SK-N-MC (cell line): Measurements from ENCODE around the gene ZNF639.
"Not testable (repeated sequence)": the region's sequence is repeated elsewhere in the genome, so short reads cannot be mapped to it uniquely, and the experiment has no call there.

Experiments
- DNase-seq: peaks from one replicate; pipeline ENCODE4 v3.0.0-alpha.2; 2011; ENCODE audit warnings: low read depth, low spot score
- H3K27ac ChIP-seq: fragments of 200-600 bp; sonication (generic); 2 replicates; pipeline ENCODE4 v1.5.1; 2016; ENCODE audit warnings: mixed run types
- H3K36me3 ChIP-seq: fragments of 200-600 bp; sonication (generic); 2 replicates; pipeline ENCODE4 v1.6.1; 2017; ENCODE audit warnings: antibody characterized with exemption, low read length, mixed read lengths; ENCODE audit not compliant: insufficient read depth
- H3K4me3 ChIP-seq: fragments of 200-600 bp; sonication (generic); 2 replicates; pipeline ENCODE4 v1.5.1; 2016
- H3K9ac ChIP-seq: fragments of 200-600 bp; sonication (generic); 2 replicates; pipeline ENCODE4 v1.8.0; 2017; ENCODE audit warnings: mixed run types, mixed read lengths; ENCODE audit not compliant: insufficient read length
- H3K9me3 ChIP-seq: fragments of 200-600 bp; sonication (generic); 2 replicates; pipeline ENCODE4 v1.6.1; 2017; ENCODE audit warnings: low read depth, mild to moderate bottlenecking, antibody characterized with exemption, low read length, moderate library complexity, mixed read lengths
- EZH2 ChIP-seq: fragments of 200-600 bp; sonication (generic); IDR thresholded peaks from one replicate; pipeline ENCODE4 v1.6.1; 2017; ENCODE audit warnings: antibody characterized with exemption
- FOXP2 ChIP-seq: optimal IDR thresholded peaks from 2 replicates; pipeline ENCODE3; 2011; ENCODE audit warnings: mild to moderate bottlenecking, moderate library complexity; ENCODE audit not compliant: insufficient read depth; ENCODE audit errors: extremely low read length, control extremely low read depth
- POLR2AphosphoS5 ChIP-seq: IDR thresholded peaks from 2 replicates; pipeline ENCODE4 v1.6.1; 2012; ENCODE audit warnings: mild to moderate bottlenecking, low read depth, low read length, borderline replicate concordance

Gene ZNF639

DNA sequence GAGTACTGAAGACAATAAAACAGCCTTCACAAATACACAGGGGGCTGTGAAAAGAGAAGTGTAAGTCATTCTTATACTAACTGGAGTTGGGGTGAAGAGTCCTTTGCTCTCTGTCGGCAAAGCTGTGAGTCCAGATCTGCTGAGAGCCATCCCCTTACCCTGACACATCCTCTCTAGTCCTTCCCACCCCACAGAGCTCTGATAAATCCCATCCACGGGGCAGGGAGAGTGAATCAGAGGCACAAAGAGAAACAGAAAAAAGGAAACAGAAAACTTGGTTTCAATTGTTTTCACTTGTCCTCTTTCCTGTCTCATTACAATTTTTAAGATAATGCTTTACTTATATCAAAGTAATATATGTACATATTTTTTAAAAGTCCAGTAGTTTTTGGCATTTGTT lies 18.2 kb upstream of the ZNF639 start:
- no peak overlapping the region for H3K9ac ChIP-seq
- H3K27ac ChIP-seq, result no peak overlapping the region

DNA sequence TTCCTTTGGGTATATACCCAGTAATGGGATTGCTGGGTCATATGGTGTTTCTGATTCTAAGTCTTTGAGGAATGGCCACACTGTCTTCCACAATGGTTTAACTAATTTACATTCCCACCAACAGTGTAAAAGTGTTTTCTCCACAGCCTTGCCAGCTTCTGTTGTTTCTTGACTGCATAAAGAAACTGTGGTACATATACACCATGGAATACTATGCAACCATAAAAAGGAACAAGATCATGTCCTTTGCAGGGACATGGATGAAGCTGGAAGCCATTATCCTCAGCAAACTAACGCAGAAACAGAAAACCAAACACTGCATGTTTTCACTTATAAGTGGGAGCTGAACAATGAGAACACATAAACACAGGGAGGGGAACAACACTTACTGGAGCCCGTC lies 15.5 kb upstream of the ZNF639 start:
- not testable (repeated sequence) for H3K9me3 ChIP-seq, H3K36me3 ChIP-seq, DNase-seq, H3K9ac ChIP-seq, H3K27ac ChIP-seq, H3K4me3 ChIP-seq

More for the DNA sequence above, 18.2 kb upstream of the ZNF639 start:
- TF ChIP-seq POLR2AphosphoS5, result no peak
- TF ChIP-seq FOXP2, result no peak
- no peak for TF ChIP-seq EZH2
- no peak for DNase-seq
- Histone ChIP-seq H3K36me3 (no peaks in the 10 kb centered on the region), H3K4me3 (no peak overlapping the region), H3K9me3 (no peaks in the 10 kb centered on the region)

DNA sequence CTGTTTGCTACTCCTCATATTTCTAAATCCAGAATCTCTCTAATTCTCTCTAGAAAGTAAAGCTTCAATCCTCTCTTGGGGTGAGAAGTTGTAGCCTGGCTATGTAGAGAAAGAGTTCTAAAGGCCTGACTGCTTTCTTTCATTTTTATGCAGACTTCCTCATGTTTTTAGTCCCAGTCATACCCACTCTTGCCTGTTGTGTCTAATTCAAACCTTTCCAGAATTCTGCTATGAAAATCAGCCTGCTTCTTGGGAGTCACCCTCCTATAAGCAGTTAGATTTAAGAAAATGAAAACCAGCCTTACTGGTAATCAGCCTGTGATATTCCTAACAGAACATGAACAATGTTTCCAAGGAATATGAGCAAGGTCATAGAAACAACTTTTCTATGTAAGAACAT lies 14.8 kb upstream of the ZNF639 start:
- Histone ChIP-seq H3K4me3 (no peak overlapping the region), H3K9me3 (no peaks in the 10 kb centered on the region), H3K27ac (no peak overlapping the region), H3K36me3 (no peaks in the 10 kb centered on the region), H3K9ac (no peak overlapping the region)
- no peak for DNase-seq
- TF ChIP-seq POLR2AphosphoS5 (no peak), EZH2 (no peak), FOXP2 (no peak)

DNA sequence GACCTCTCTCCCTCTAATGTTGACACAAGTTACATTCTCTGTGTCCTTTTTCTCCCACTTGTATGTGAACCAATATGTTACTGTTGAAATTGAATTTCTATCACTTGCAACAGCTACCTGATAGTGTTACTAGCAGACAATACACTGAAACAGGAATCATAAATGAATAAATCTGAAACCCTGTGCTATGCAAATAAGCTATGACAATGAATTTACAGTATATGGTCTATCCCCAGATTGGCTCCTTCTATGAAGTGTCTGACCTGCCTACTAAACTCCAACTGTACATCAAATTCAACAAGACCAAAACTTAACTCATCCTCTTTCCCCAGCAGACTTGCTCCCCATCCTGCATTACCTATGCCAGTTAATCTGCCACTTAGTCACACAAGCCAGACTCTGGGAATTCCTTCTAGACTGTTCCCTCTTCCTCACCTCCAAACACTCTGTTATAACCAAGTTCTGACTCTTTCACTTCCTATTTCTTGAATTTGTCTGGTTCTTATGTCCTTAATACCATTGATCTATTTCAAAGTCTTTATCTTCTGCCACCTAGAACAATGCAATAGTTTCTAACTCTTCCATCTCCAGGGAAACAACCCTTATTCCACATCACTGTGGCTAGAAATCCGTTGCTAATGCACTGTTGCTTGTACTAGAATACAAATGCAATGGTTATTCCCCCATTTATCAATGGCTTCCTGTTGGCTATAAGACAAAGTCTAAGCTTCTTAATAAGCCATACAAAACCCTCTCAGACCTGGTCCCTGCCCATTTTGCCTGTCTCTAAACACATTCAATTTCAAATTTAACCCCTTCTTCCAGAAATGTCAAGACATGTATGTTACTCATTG lies 13.4 kb upstream of the ZNF639 start:
- DNase-seq, result no peak
- no peak overlapping the region for H3K4me3 ChIP-seq
- no peak overlapping the region for H3K9ac ChIP-seq
- H3K9me3 ChIP-seq, result no peaks in the 10 kb centered on the region
- H3K27ac ChIP-seq, result no peak overlapping the region
- no peak for TF ChIP-seq EZH2
- no peak for TF ChIP-seq FOXP2
- TF ChIP-seq POLR2AphosphoS5, result no peak
- H3K36me3 ChIP-seq, result no peaks in the 10 kb centered on the region

DNA sequence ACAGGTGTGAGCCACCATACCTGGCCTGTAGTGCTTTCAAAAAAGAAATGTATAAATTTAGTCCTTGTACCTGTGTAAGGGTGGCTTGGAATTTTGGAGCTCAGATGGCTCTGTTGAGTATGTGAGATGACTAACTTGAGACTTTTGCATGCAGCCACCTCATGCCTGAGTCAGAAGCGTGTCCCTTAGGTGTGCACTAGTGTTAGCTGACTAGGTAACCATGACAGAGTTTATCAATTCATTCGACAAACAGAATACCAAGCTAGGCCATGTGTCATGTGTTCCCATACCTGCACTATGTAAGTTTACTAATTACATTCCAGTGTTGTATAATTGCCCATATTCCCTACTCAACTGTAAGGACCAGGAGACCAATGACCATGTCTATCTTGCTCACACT lies 4.0 kb upstream of the ZNF639 start:
- Histone ChIP-seq H3K9ac (no peak overlapping the region), H3K4me3 (no peak overlapping the region), H3K27ac (no peak overlapping the region), H3K9me3 (no peaks in the 10 kb centered on the region), H3K36me3 (no peaks in the 10 kb centered on the region)
- TF ChIP-seq POLR2AphosphoS5 (no peak), EZH2 (no peak), FOXP2 (no peak)
- DNase-seq, result no peak

DNA sequence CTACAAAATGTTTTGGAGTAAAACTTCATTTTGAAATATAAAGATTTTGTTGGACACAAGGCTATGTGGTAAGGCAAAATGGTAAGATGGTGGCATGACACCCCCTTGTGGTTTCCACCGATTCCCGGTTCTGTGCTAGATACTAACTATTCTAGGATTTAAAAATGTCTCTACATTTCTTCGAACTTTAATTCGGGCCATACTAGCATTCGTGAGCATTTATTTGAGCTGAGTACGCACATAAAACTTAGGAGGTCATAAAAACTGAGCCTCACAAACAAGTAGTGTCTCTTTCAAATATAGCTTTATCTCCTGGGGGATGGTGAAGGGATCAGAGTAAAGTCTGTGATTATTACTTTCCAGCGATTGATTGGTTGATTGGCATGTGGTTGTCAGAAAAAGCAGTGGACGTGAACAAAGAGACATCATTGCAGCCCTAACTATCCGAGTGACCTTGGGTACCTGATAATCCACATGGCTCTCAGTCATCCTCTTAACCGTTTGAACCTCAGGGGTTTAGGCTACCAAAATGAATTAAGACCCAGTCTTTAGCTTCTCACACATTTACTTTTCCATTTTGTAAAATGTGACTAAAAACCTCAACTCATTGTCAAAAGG lies 1.1 kb upstream of the ZNF639 start:
- Histone ChIP-seq H3K36me3 (peaks cover 17% of the 10 kb centered on the region), H3K9ac (peak overlapping the region; percentile 92), H3K4me3 (peak overlapping the region; percentile 87), H3K9me3 (no peaks in the 10 kb centered on the region), H3K27ac (peak overlapping the region; percentile 89)
- 0 out of 2 replicates have a peak, but pooled peaks have one; percentile 24 for TF ChIP-seq POLR2AphosphoS5
- TF ChIP-seq EZH2, result no peak
- no peak for TF ChIP-seq FOXP2
- peak; percentile 78 for DNase-seq

DNA sequence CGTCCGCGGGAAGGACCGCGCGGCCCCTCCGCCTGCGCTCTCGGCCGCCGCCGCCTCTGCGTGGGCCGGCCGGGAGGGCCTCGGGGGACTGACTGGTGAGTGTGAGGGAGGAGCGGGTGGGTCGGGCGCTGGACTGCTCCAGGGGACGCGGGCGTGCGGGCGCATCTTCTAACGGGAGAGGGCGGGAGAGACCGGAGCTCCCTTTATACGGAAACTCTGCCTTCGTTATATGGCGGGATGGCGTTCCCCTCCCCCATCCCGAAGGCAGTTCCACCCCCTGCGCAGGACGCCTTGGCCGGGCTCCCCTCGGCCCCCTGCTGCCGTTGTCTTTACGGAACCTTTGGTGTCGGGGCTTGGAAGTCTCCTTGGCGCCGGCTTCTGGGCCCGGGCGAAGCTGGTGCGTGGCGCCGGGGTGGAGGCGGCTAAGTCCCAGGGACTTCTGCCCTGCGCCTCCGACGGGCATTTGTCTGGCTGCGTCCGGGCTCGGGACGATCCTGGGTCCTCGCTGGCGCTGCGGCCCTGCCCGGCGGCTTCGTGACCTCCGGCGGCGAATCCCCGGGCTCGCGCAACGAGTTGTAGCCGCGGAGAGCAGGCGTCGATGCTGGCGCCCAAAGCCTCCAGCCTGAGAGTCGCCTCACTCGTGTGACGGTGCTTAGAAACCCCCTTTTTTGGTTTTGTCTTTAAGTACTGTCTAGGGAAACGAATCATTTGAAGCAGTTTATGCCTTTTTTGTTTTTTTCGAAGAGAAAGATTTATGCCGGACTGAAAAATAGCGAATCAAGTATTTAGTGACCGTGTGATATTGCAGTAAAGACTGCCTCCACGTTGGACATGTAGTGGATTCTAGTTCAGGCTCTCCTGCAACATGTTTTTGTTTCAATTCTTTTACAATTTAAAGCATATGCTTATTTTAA lies 623 bp downstream of the ZNF639 start:
- Histone ChIP-seq H3K9me3 (no peaks in the 10 kb centered on the region), H3K9ac (peak overlapping the region; percentile 92), H3K36me3 (peaks cover 32% of the 10 kb centered on the region), H3K27ac (peak overlapping the region; percentile 89), H3K4me3 (peak overlapping the region; percentile 87)
- DNase-seq, result no peak
- TF ChIP-seq POLR2AphosphoS5 (no peak; the same call in 1 of the 2 replicates), EZH2 (no peak), FOXP2 (no peak)

DNA sequence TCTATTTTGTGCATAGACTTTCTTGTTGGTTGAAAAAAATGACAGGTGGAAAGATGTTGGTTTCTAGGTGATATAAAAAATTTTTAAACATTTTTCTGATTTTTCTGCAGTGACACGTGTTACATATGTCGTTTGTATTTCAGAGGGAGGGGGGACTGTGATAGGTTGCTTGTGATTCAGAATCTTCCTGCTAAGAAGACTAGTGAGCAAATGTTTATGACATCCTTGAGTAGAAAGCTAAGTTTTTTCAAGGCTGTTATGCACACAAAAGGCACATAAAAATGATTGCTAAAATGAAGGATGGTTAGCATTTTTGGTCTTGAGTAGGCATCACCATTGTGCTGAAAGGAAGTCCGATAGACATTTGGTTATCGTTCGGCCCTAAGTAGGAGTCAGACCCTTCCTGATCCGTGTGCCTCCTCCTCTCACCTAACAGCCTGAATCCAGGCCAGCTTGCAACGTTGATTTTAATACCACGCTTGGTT lies 1.5 kb downstream of the ZNF639 start:
- Histone ChIP-seq H3K9ac (peak overlapping the region; percentile 92), H3K27ac (peak overlapping the region; percentile 89; the same call in 1 of the 2 replicates), H3K9me3 (no peaks in the 10 kb centered on the region), H3K4me3 (peak overlapping the region; percentile 87), H3K36me3 (peaks cover 41% of the 10 kb centered on the region)
- no peak for TF ChIP-seq EZH2
- no peak for TF ChIP-seq POLR2AphosphoS5
- no peak for TF ChIP-seq FOXP2
- no peak for DNase-seq
